ENCODE results near the gene E2F8. TPM values are rescaled to one million over a fixed set of nuclear protein-coding genes. Genes with fewer than 3 reads are reported as not detected.

E2F8 gene
- total RNA-seq, 2 donors from 2014 or later: 10.5 to 12.2 TPM

GRCh38 chr11:19234231-19234817, 6.4 kb downstream of the E2F8 start:
- Histone ChIP-seq H3K4me1 (ENCODE audit: control insufficient read depth, insufficient read depth, low read length) (no peaks in the 10 kb centered on the region), H3K9ac (ENCODE audit: extremely low read depth, low read length, poor library complexity, severe bottlenecking) (no peak overlapping the region), H3K27ac (ENCODE audit: low read depth, low read length) (no peak overlapping the region), H3K4me3 (ENCODE audit: low read length) (no peak overlapping the region), H3K27me3 (ENCODE audit: control insufficient read depth, insufficient read depth, low read length, poor library complexity, severe bottlenecking) (peaks cover 21% of the 10 kb centered on the region), H3K36me3 (ENCODE audit: control insufficient read depth, insufficient read depth, low read length) (peaks cover 35% of the 10 kb centered on the region), H3K9me3 (ENCODE audit: control insufficient read depth, low read length) (no peaks in the 10 kb centered on the region)
- peaks cover 57% of the 10 kb centered on the region for H3K36me3 Mint-ChIP-seq (ENCODE audit: low read depth)
- 95 to 100% methylated on average over 1 to 5 of the region's 5 CpGs for WGBS, 2 experiments (ENCODE audit: insufficient coverage in 1 of 2, insufficient read length in 1 of 2)
- peaks cover 11% of the 10 kb centered on the region for H3K27me3 Mint-ChIP-seq (ENCODE audit: insufficient read depth)
- no peak overlapping the region for H3K4me3 Mint-ChIP-seq
- DNase-seq: no peak
- no peak for TF ChIP-seq CTCF (conservative IDR thresholded peaks at IDR 0.05)
- no peaks in the 10 kb centered on the region for H3K9me3 Mint-ChIP-seq
- H3K4me1 Mint-ChIP-seq: no peaks in the 10 kb centered on the region
- H3K27ac Mint-ChIP-seq: no peak overlapping the region

- 93 to 96% methylated on average over 2 to 5 of the region's 6 CpGs for WGBS, 2 experiments (ENCODE audit: insufficient coverage in 1 of 2, insufficient read length in 1 of 2)
- Histone ChIP-seq H3K36me3 (ENCODE audit: control insufficient read depth, insufficient read depth, low read length) (peaks cover 39% of the 10 kb centered on the region), H3K9ac (ENCODE audit: extremely low read depth, low read length, poor library complexity, severe bottlenecking) (no peak overlapping the region), H3K27ac (ENCODE audit: low read depth, low read length) (no peak overlapping the region), H3K4me3 (ENCODE audit: low read length) (no peak overlapping the region), H3K4me1 (ENCODE audit: control insufficient read depth, insufficient read depth, low read length) (no peaks in the 10 kb centered on the region), H3K27me3 (ENCODE audit: control insufficient read depth, insufficient read depth, low read length, poor library complexity, severe bottlenecking) (peaks cover 19% of the 10 kb centered on the region), H3K9me3 (ENCODE audit: control insufficient read depth, low read length) (no peaks in the 10 kb centered on the region)
- Mint-ChIP-seq H3K4me1 (no peaks in the 10 kb centered on the region), H3K27me3 (ENCODE audit: insufficient read depth) (peaks cover 7% of the 10 kb centered on the region), H3K4me3 (no peak overlapping the region), H3K27ac (no peak overlapping the region), H3K36me3 (ENCODE audit: low read depth) (peaks cover 64% of the 10 kb centered on the region), H3K9me3 (no peaks in the 10 kb centered on the region)
- no peak for TF ChIP-seq CTCF (conservative IDR thresholded peaks at IDR 0.05)
- DNase-seq: no peak
Observed at GRCh38 chr11:19232910-19233503, 7.7 kb downstream of the E2F8 start.

- H3K27me3 ChIP-seq (ENCODE audit: control insufficient read depth, insufficient read depth, low read length, poor library complexity, severe bottlenecking): peaks cover 52% of the 10 kb centered on the region
- Mint-ChIP-seq H3K27me3 (ENCODE audit: insufficient read depth) (peaks cover 23% of the 10 kb centered on the region), H3K36me3 (ENCODE audit: low read depth) (peaks cover 54% of the 10 kb centered on the region), H3K4me1 (no peaks in the 10 kb centered on the region), H3K9me3 (no peaks in the 10 kb centered on the region), H3K27ac (no peak overlapping the region), H3K4me3 (no peak overlapping the region)
- no peak overlapping the region for H3K4me3 ChIP-seq (ENCODE audit: low read length)
- peaks cover 2% of the 10 kb centered on the region for H3K9me3 ChIP-seq (ENCODE audit: control insufficient read depth, low read length)
- no peak for TF ChIP-seq CTCF (conservative IDR thresholded peaks at IDR 0.05)
- WGBS, 2 experiments (ENCODE audit: insufficient coverage in 1 of 2, insufficient read length in 1 of 2): 97% methylated on average over 3 to 5 of the region's 5 CpGs
- H3K36me3 ChIP-seq (ENCODE audit: control insufficient read depth, insufficient read depth, low read length): peaks cover 25% of the 10 kb centered on the region
- no peaks in the 10 kb centered on the region for H3K4me1 ChIP-seq (ENCODE audit: control insufficient read depth, insufficient read depth, low read length)
- H3K9ac ChIP-seq (ENCODE audit: extremely low read depth, low read length, poor library complexity, severe bottlenecking): no peak overlapping the region
- no peak overlapping the region for H3K27ac ChIP-seq (ENCODE audit: low read depth, low read length)
- DNase-seq: no peak
Observed at GRCh38 chr11:19229671-19230070, 11.1 kb downstream of the E2F8 start.

Data from endodermal cell (in vitro differentiated cells).